Thymus (tissue), 11 donors: ENCODE measurements around the gene TENM4. TPM values are rescaled to one million over a fixed set of nuclear protein-coding genes. Genes with fewer than 3 reads are reported as not detected.

Experiments
- DNase-seq, 9 donors: peaks; one replicate each; pipeline ENCODE4 v3.0.0-alpha.2; 2013; ENCODE audit warnings: low spot score in 9 of 9, low read depth in 6 of 9, missing footprints in 1 of 9
- H3K27ac ChIP-seq, 2 donors: one replicate each; pipeline ENCODE4 v1.5.1; 2013; ENCODE audit warnings: control low read depth in 1 of 2, low read depth in 1 of 2, low read length in 1 of 2, mild to moderate bottlenecking in 1 of 2, moderate library complexity in 1 of 2
- H3K27me3 ChIP-seq, 2 donors: one replicate each; pipeline ENCODE4 v1.5.1; 2013; ENCODE audit warnings: low read length in 1 of 2; ENCODE audit not compliant: control insufficient read depth in 2 of 2, insufficient read depth in 1 of 2
- H3K36me3 ChIP-seq, 2 donors: one replicate each; pipeline ENCODE4 v1.5.1; 2013; ENCODE audit warnings: low read length in 1 of 2, mild to moderate bottlenecking in 1 of 2, moderate library complexity in 1 of 2; ENCODE audit not compliant: control insufficient read depth in 2 of 2, insufficient read depth in 2 of 2
- H3K4me1 ChIP-seq, 2 donors: one replicate each; pipeline ENCODE4 v1.5.1; 2013; ENCODE audit warnings: low read length in 2 of 2; ENCODE audit not compliant: control insufficient read depth in 2 of 2, insufficient read depth in 2 of 2
- H3K4me3 ChIP-seq, 2 donors: one replicate each; pipeline ENCODE4 v1.5.1; 2013; ENCODE audit warnings: low read length in 2 of 2, control low read depth in 1 of 2, mild to moderate bottlenecking in 1 of 2
- H3K9me3 ChIP-seq, 2 donors: one replicate each; pipeline ENCODE4 v1.5.1; 2013; ENCODE audit warnings: low read length in 1 of 2, mild to moderate bottlenecking in 1 of 2; ENCODE audit not compliant: control insufficient read depth in 2 of 2, insufficient read depth in 1 of 2
- WGBS: extraction: QIAGEN DNeasy Blood & Tissue Kit; methylation state at CpG from one replicate; pipeline ENCODE4 v1.1.7; 2013; 5-methylcytosine and 5-hydroxymethylcytosine counted together
- polyA plus RNA-seq: library from polyadenylated mRNA; stranded (reverse); fragments of 200-250 nt; gene quantifications from one replicate; pipeline ENCODE4 v1.2.3, GENCODE V29; 2013
- total RNA-seq: library from RNA; stranded (reverse); fragments of 120-200 nt; gene quantifications from one replicate; pipeline ENCODE4 v1.2.4, GENCODE V29; 2013
- donor health status: healthy.

TENM4 gene
- total and polyA plus RNA-seq, 2 donors, result 1.0 to 2.8 TPM

GRCh38 chr11:78753297-78753696 lies 687.5 kb downstream of the TENM4 start:
- 90% methylated on average over 1 of the region's 1 CpG for WGBS
- no peaks in the 10 kb centered on the region for H3K36me3 ChIP-seq
- no peak for DNase-seq
- no peaks in the 10 kb centered on the region for H3K9me3 ChIP-seq
- H3K27me3 ChIP-seq, result no peaks in the 10 kb centered on the region
- H3K4me1 ChIP-seq, result no peaks in the 10 kb centered on the region
- H3K4me3 ChIP-seq, result no peak overlapping the region
- H3K27ac ChIP-seq, result no peak overlapping the region

GRCh38 chr11:78752494-78752893 lies 688.3 kb downstream of the TENM4 start:
- no peaks in the 10 kb centered on the region for H3K9me3 ChIP-seq
- H3K4me3 ChIP-seq, result no peak overlapping the region
- WGBS, result 81% methylated on average over 2 of the region's 2 CpGs
- H3K27me3 ChIP-seq, result no peaks in the 10 kb centered on the region
- H3K27ac ChIP-seq, result no peak overlapping the region
- no peak for DNase-seq
- no peaks in the 10 kb centered on the region for H3K36me3 ChIP-seq
- no peaks in the 10 kb centered on the region for H3K4me1 ChIP-seq

- no peak overlapping the region for H3K27ac ChIP-seq
- 74% methylated on average over 7 of the region's 7 CpGs for WGBS
- DNase-seq, result no peak
- no peak overlapping the region for H3K4me3 ChIP-seq
- no peaks in the 10 kb centered on the region for H3K9me3 ChIP-seq
- no peaks in the 10 kb centered on the region for H3K4me1 ChIP-seq
- no peaks in the 10 kb centered on the region for H3K36me3 ChIP-seq
- no peaks in the 10 kb centered on the region for H3K27me3 ChIP-seq
Observed at GRCh38 chr11:78748918-78749690, 691.7 kb downstream of the TENM4 start.

- no peaks in the 10 kb centered on the region for H3K36me3 ChIP-seq
- WGBS, result 97% methylated on average over 5 of the region's 5 CpGs
- no peak for DNase-seq
- no peak overlapping the region for H3K27ac ChIP-seq
- peaks cover 0 to under 1% of the 10 kb centered on the region in 2 donors for H3K9me3 ChIP-seq
- H3K27me3 ChIP-seq, result no peaks in the 10 kb centered on the region
- H3K4me1 ChIP-seq, result no peaks in the 10 kb centered on the region
- H3K4me3 ChIP-seq, result no peak overlapping the region
Observed at GRCh38 chr11:78744949-78745348, 695.9 kb downstream of the TENM4 start.

- H3K4me3 ChIP-seq, result no peak overlapping the region
Observed at GRCh38 chr11:78744202-78744601, 696.6 kb downstream of the TENM4 start.

GRCh38 chr11:78742430-78742829 lies 698.4 kb downstream of the TENM4 start:
- H3K27ac ChIP-seq, result no peak overlapping the region
- H3K9me3 ChIP-seq, result peaks cover 0 to 2% of the 10 kb centered on the region in 2 donors
- H3K4me3 ChIP-seq, result no peak overlapping the region
- H3K27me3 ChIP-seq, result no peaks in the 10 kb centered on the region
- WGBS, result 90% methylated on average over 6 of the region's 6 CpGs
- H3K36me3 ChIP-seq, result no peaks in the 10 kb centered on the region
- no peaks in the 10 kb centered on the region for H3K4me1 ChIP-seq
- DNase-seq, result no peak

More at GRCh38 chr11:78744202-78744601, 696.6 kb downstream of the TENM4 start:
- no peak overlapping the region for H3K27ac ChIP-seq
- DNase-seq, result no peak
- no peaks in the 10 kb centered on the region for H3K4me1 ChIP-seq
- no peaks in the 10 kb centered on the region for H3K36me3 ChIP-seq
- H3K9me3 ChIP-seq, result peaks cover 0 to 2% of the 10 kb centered on the region in 2 donors
- no peaks in the 10 kb centered on the region for H3K27me3 ChIP-seq
- 91% methylated on average over 6 of the region's 6 CpGs for WGBS

- no peaks in the 10 kb centered on the region for H3K4me1 ChIP-seq
- 95% methylated on average over 7 of the region's 7 CpGs for WGBS
- no peaks in the 10 kb centered on the region for H3K36me3 ChIP-seq
- H3K27me3 ChIP-seq, result no peaks in the 10 kb centered on the region
- peaks cover 0 to 2% of the 10 kb centered on the region in 2 donors for H3K9me3 ChIP-seq
- DNase-seq, result no peak
- no peak overlapping the region for H3K4me3 ChIP-seq
- no peak overlapping the region for H3K27ac ChIP-seq
Observed at GRCh38 chr11:78741741-78742140, 699.1 kb downstream of the TENM4 start.

GRCh38 chr11:78740199-78741071 lies 700.4 kb downstream of the TENM4 start:
- H3K4me1 ChIP-seq, result no peaks in the 10 kb centered on the region
- H3K9me3 ChIP-seq, result peaks cover 0 to 2% of the 10 kb centered on the region in 2 donors
- 87% methylated on average over 12 of the region's 12 CpGs for WGBS
- H3K4me3 ChIP-seq, result no peak overlapping the region
- no peaks in the 10 kb centered on the region for H3K36me3 ChIP-seq
- no peak overlapping the region for H3K27ac ChIP-seq
- DNase-seq, result no peak
- no peaks in the 10 kb centered on the region for H3K27me3 ChIP-seq

- H3K27me3 ChIP-seq, result no peaks in the 10 kb centered on the region
- no peaks in the 10 kb centered on the region for H3K36me3 ChIP-seq
- H3K4me1 ChIP-seq, result no peaks in the 10 kb centered on the region
- no peak overlapping the region for H3K4me3 ChIP-seq
- no peak overlapping the region for H3K27ac ChIP-seq
- peaks cover 0 to 2% of the 10 kb centered on the region in 2 donors for H3K9me3 ChIP-seq
- DNase-seq, result no peak
- WGBS, result 87% methylated on average over 1 of the region's 1 CpG
Observed at GRCh38 chr11:78737891-78738290, 702.9 kb downstream of the TENM4 start.
